NT2/D1 (cell line): ENCODE results near the gene ATAD3C.
"Not testable (repeated sequence)": the region's sequence is repeated elsewhere in the genome, so short reads cannot be mapped to it uniquely, and the experiment has no call there.

Source experiments
- SUZ12 ChIP-seq: IDR thresholded peaks from 2 replicates; pipeline ENCODE4 v1.6.1; 2011; ENCODE audit not compliant: insufficient read length, insufficient read depth; ENCODE audit errors: extremely low read depth
- ZNF274 ChIP-seq: IDR thresholded peaks from 2 replicates; pipeline ENCODE4 v1.6.1; 2011; ENCODE audit warnings: mild to moderate bottlenecking, low read depth, low read length

GRCh38 chr1:1459711-1460110 lies 10.2 kb downstream of the ATAD3C start:
- TF ChIP-seq ZNF274, SUZ12: not testable (repeated sequence)
